Hepatocyte (in vitro differentiated cells): ENCODE data around the gene NRP1. TPM values are rescaled to one million over a fixed set of nuclear protein-coding genes. Genes with fewer than 3 reads are reported as not detected.

Experiments
- DNase-seq: peaks from one replicate; pipeline ENCODE4 v3.0.0-alpha.2; 2016; ENCODE audit warnings: low spot score
- H2AFZ ChIP-seq: fragments of 200-600 bp; sonication (generic); 2 replicates; pipeline ENCODE4 v1.6.0; 2016; ENCODE audit warnings: antibody characterized with exemption, mild to moderate bottlenecking
- H3K27ac ChIP-seq: fragments of 200-600 bp; sonication (generic); 2 replicates; pipeline ENCODE4 v1.5.1; 2016; ENCODE audit warnings: mild to moderate bottlenecking
- H3K27me3 ChIP-seq: fragments of 200-600 bp; sonication (generic); 2 replicates; pipeline ENCODE4 v1.6.1; 2016
- H3K36me3 ChIP-seq: fragments of 200-600 bp; sonication (generic); replicated peaks from 2 replicates; pipeline ENCODE4 v1.5.1; 2016; ENCODE audit warnings: low read depth; ENCODE audit not compliant: insufficient read depth
- H3K4me1 ChIP-seq: fragments of 200-600 bp; sonication (generic); 2 replicates; pipeline ENCODE4 v1.5.1; 2016; ENCODE audit warnings: mild to moderate bottlenecking, moderate library complexity; ENCODE audit not compliant: insufficient read depth
- H3K4me2 ChIP-seq: fragments of 200-600 bp; sonication (generic); 2 replicates; pipeline ENCODE4 v1.6.0; 2016
- H3K4me3 ChIP-seq: fragments of 200-600 bp; sonication (generic); 2 replicates; pipeline ENCODE4 v1.5.1; 2016; ENCODE audit warnings: mild to moderate bottlenecking
- H3K79me2 ChIP-seq: fragments of 200-600 bp; sonication (generic); 2 replicates; pipeline ENCODE4 v1.6.0; 2017; ENCODE audit warnings: mild to moderate bottlenecking
- H3K9me2 ChIP-seq: fragments of 200-600 bp; sonication (generic); replicated peaks from 2 replicates; pipeline ENCODE4 v1.6.0; 2017; ENCODE audit warnings: mild to moderate bottlenecking; ENCODE audit not compliant: insufficient read depth
- H3K9me3 ChIP-seq: fragments of 200-600 bp; sonication (generic); 2 replicates; pipeline ENCODE4 v1.5.1; 2016; ENCODE audit warnings: low read depth, mild to moderate bottlenecking
- H4K20me1 ChIP-seq: fragments of 200-600 bp; sonication (generic); 2 replicates; pipeline ENCODE4 v1.6.0; 2016; ENCODE audit warnings: mild to moderate bottlenecking; ENCODE audit not compliant: insufficient read depth, poor library complexity, severe bottlenecking
- EZH2 ChIP-seq: fragments of 200-600 bp; sonication (generic); IDR thresholded peaks from 2 replicates; pipeline ENCODE4 v1.6.1; 2016; ENCODE audit warnings: antibody characterized with exemption, mild to moderate bottlenecking, borderline replicate concordance
- EZH2phosphoT487 ChIP-seq: fragments of 200-600 bp; sonication (generic); IDR thresholded peaks from one replicate; pipeline ENCODE4 v1.6.1; 2018; ENCODE audit warnings: antibody characterized with exemption, mild to moderate bottlenecking, low read depth, moderate library complexity; ENCODE audit not compliant: unreplicated experiment, severe bottlenecking
- WGBS: methylation state at CpG from one replicate; pipeline ENCODE4 v1.1.6; 2016; ENCODE audit warnings: low lambda C conversion rate; ENCODE audit errors: missing lambda C conversion rate; 5-methylcytosine and 5-hydroxymethylcytosine counted together
- polyA plus RNA-seq: library from polyadenylated mRNA; unstranded; fragments of >200 nt; fragmentation: Nextera tagmentation; extraction: Ambion mirVana; gene quantifications from 2 replicates; pipeline ENCODE4 v1.2.1, GENCODE V29; 2016
- total RNA-seq: library from RNA; depleted of rRNA; stranded (reverse); fragments of >200 nt; gene quantifications from 2 replicates; pipeline ENCODE4 v1.2.3, GENCODE V29; 2014
- TF ChIP-seq, protein P1 (sequence below): fragments of 200-600 bp; sonication (generic); IDR thresholded peaks from 2 replicates; pipeline ENCODE4 v1.5.1; 2016; ENCODE audit warnings: antibody characterized with exemption, mild to moderate bottlenecking; ENCODE audit not compliant: poor library complexity

Gene NRP1
- total and polyA plus RNA-seq, 2 experiments from 2014 or later = 32.2 to 46.9 TPM

DNA sequence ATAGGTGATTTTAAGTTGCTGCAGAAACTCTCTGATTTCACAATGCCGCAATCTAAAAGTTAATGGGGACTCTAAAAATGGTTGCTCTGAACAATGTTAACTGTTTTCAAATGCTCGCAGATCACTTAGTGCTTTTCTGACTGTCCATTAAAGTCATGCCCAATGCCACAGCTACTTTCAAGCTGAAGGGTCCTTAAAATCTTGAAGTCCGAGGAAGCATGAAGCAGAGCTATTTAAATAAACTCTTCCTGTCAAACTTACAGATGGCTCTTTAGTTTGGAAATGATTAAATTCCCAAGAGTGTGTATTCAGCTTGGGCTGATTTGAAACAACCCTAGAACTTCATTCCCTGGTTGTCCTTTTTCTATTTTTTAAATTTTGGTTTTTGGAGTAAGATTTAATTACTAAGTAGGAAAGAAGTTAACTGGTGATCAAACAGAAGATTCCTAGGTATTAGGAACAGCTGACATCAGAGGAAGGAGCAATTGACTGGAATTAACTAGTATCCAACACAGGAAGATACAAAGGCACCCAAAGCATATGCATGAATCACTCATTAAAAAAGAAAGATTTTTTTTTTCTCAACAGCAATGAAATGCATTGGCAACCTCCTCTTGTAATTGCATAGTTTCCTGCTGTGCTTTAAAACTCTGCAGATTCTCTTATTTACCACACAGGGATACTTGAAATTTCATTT, 105.1 kb downstream of the NRP1 start:
- no peak overlapping the region for H3K4me2 ChIP-seq
- 66% methylated on average over 3 of the region's 3 CpGs for WGBS
- no peak overlapping the region for H3K4me3 ChIP-seq
- peaks cover 10% of the 10 kb centered on the region for H3K79me2 ChIP-seq
- DNase-seq = no peak
- H4K20me1 ChIP-seq = no peaks in the 10 kb centered on the region
- no peaks in the 10 kb centered on the region for H3K36me3 ChIP-seq
- H3K27me3 ChIP-seq = no peaks in the 10 kb centered on the region
- peaks cover 24% of the 10 kb centered on the region for H3K4me1 ChIP-seq
- no peak for TF ChIP-seq EZH2phosphoT487
- no peak for TF ChIP-seq EZH2
- TF ChIP-seq, protein P1, sequence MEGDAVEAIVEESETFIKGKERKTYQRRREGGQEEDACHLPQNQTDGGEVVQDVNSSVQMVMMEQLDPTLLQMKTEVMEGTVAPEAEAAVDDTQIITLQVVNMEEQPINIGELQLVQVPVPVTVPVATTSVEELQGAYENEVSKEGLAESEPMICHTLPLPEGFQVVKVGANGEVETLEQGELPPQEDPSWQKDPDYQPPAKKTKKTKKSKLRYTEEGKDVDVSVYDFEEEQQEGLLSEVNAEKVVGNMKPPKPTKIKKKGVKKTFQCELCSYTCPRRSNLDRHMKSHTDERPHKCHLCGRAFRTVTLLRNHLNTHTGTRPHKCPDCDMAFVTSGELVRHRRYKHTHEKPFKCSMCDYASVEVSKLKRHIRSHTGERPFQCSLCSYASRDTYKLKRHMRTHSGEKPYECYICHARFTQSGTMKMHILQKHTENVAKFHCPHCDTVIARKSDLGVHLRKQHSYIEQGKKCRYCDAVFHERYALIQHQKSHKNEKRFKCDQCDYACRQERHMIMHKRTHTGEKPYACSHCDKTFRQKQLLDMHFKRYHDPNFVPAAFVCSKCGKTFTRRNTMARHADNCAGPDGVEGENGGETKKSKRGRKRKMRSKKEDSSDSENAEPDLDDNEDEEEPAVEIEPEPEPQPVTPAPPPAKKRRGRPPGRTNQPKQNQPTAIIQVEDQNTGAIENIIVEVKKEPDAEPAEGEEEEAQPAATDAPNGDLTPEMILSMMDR = no peak
- H3K27ac ChIP-seq = no peak overlapping the region
- no peaks in the 10 kb centered on the region for H3K9me2 ChIP-seq
- no peak overlapping the region for H2AFZ ChIP-seq
- H3K9me3 ChIP-seq = no peaks in the 10 kb centered on the region

DNA sequence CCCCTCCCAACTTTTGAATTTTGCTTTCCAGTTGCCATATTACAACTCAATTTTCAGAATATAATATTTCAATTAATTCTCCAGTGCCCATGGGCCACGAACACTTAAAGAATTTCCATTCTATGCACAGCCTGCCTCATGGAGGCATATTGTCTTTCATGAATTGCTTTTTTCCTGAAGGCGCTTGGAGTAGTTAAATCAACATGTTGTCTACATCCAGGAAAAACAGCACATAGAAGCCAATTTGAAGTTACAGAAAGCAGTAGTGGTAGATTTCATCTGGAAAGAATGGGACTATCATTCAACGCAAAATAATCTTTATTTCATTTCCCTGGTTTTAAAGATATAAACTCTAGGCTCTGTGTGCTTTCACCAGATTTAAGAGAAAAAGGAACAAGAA, 106.0 kb downstream of the NRP1 start:
- no peak overlapping the region for H3K4me2 ChIP-seq
- no peak overlapping the region for H3K27ac ChIP-seq
- TF ChIP-seq EZH2phosphoT487 = no peak
- TF ChIP-seq, protein P1 = no peak
- no peak for TF ChIP-seq EZH2
- H3K9me3 ChIP-seq = no peaks in the 10 kb centered on the region
- no peaks in the 10 kb centered on the region for H4K20me1 ChIP-seq
- peaks cover 29% of the 10 kb centered on the region for H3K4me1 ChIP-seq
- H3K9me2 ChIP-seq = no peaks in the 10 kb centered on the region
- H3K36me3 ChIP-seq = no peaks in the 10 kb centered on the region
- H3K79me2 ChIP-seq = peaks cover 7% of the 10 kb centered on the region
- no peak overlapping the region for H3K4me3 ChIP-seq
- no peak for DNase-seq
- no peak overlapping the region for H2AFZ ChIP-seq
- 88% methylated on average over 3 of the region's 3 CpGs for WGBS
- no peaks in the 10 kb centered on the region for H3K27me3 ChIP-seq

DNA sequence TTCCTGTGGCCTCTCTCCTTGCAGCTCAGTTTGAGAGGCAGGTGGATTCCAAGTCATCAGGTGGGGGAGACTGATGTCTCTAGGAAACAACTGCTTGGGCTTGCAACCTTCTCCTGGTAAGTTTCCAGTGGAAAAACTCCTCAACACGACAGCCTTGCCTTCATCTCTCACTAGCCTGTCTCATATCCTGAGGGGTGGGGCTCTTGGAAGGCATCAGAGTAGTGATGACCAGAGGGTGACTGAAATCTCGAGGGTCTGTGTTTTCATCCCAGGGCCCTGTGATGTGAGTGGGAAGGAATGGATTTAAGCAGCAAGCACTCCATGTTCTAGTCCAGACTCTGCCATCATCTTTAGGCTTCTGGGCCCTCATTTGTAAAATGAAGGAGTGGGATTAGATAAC, 107.0 kb downstream of the NRP1 start:
- H3K36me3 ChIP-seq = no peaks in the 10 kb centered on the region
- H3K9me2 ChIP-seq = no peaks in the 10 kb centered on the region
- 85% methylated on average over 2 of the region's 2 CpGs for WGBS
- TF ChIP-seq EZH2phosphoT487 (no peak), EZH2 (no peak)
- TF ChIP-seq, protein P1 = no peak
- no peaks in the 10 kb centered on the region for H3K9me3 ChIP-seq
- no peak for DNase-seq
- H3K4me3 ChIP-seq = no peak overlapping the region
- no peaks in the 10 kb centered on the region for H4K20me1 ChIP-seq
- H3K27ac ChIP-seq = no peak overlapping the region
- no peak overlapping the region for H2AFZ ChIP-seq
- H3K4me2 ChIP-seq = no peak overlapping the region
- peaks cover 4% of the 10 kb centered on the region for H3K79me2 ChIP-seq
- H3K27me3 ChIP-seq = no peaks in the 10 kb centered on the region
- peaks cover 29% of the 10 kb centered on the region for H3K4me1 ChIP-seq
